ENCODE data around the gene TSPAN4. TPM values are rescaled to one million over a fixed set of nuclear protein-coding genes. Genes with fewer than 3 reads are reported as not detected.
A peak's percentile ranks its signal among the peaks of the same experiment; 100 is the strongest.

The TSPAN4 gene
- total and polyA plus RNA-seq, 9 of the 15 experiments (the other 6 are each of a cell fraction or from before 2014, with no cell fraction given): 0.07 to 31.0 (median 15.7) TPM

GRCh38 chr11:808427-809286 is 34.0 kb upstream of the TSPAN4 start (continued):
- TF ChIP-seq HINFP (tag; conservative IDR thresholded peaks at IDR 0.05; ENCODE audit: low read depth): no peak
- TF ChIP-seq ZNF224 (CRISPR knock-in tag; IDR thresholded peaks at IDR 0.05): no peak
- TF ChIP-seq CSDE1 (IDR thresholded peaks at IDR 0.05): no peak
- TF ChIP-seq CHD2 (IDR thresholded peaks at IDR 0.05; ENCODE audit: low read depth, low read length): no peak
- no peak; the same call in 1 of the 2 replicates for TF ChIP-seq RNF2 (IDR thresholded peaks at IDR 0.05)
- TF ChIP-seq SP2 (IDR thresholded peaks at IDR 0.05; ENCODE audit: extremely low read depth, low read depth, low read length, poor library complexity, severe bottlenecking): no peak
- no peak for TF ChIP-seq MBD1 (CRISPR knock-in tag; IDR thresholded peaks at IDR 0.05)
- no peak for TF ChIP-seq GABPA (tag; conservative IDR thresholded peaks at IDR 0.05; ENCODE audit: low read depth)
- no peak for TF ChIP-seq HMBOX1 (IDR thresholded peaks at IDR 0.05)
- no peak for TF ChIP-seq TARDBP (IDR thresholded peaks at IDR 0.05)
- TF ChIP-seq STAT5A (IDR thresholded peaks at IDR 0.05; ENCODE audit: borderline replicate concordance, low read length): no peak
- no peak for TF ChIP-seq CBX2 (IDR thresholded peaks at IDR 0.05; ENCODE audit: insufficient read depth, low read length, poor library complexity, severe bottlenecking)
- 0 out of 2 replicates have a peak, but pooled peaks have one; percentile 21 for TF ChIP-seq NFRKB (IDR thresholded peaks at IDR 0.05; ENCODE audit: low read depth)
- no peak for TF ChIP-seq DACH1 (IDR thresholded peaks at IDR 0.05; ENCODE audit: partially characterized antibody)
- TF ChIP-seq ZFPM2 (CRISPR knock-in tag; IDR thresholded peaks at IDR 0.05): 0 out of 2 replicates have a peak, but pooled peaks have one; percentile 9
- TF ChIP-seq SNIP1 (IDR thresholded peaks at IDR 0.05; ENCODE audit: low read depth): no peak
- no peak for TF ChIP-seq ARID1B (IDR thresholded peaks at IDR 0.05)
- TF ChIP-seq FUS (optimal IDR thresholded peaks at IDR 0.05; ENCODE audit: low read depth, low read length): no peak
- TF ChIP-seq HBP1 (CRISPR knock-in tag; IDR thresholded peaks at IDR 0.05): no peak
- no peak for TF ChIP-seq CHD4 (IDR thresholded peaks at IDR 0.05; ENCODE audit: insufficient read depth, insufficient replicate concordance, low read depth, low read length, poor library complexity, severe bottlenecking)
- 0 out of 2 replicates have a peak, but pooled peaks have one; percentile 29 for TF ChIP-seq ZBTB2 (IDR thresholded peaks at IDR 0.05)
- no peak for TF ChIP-seq ZZZ3 (IDR thresholded peaks at IDR 0.05)

Measured in K562 (cell line).